ENCODE results near the gene C6. TPM values are rescaled to one million over a fixed set of nuclear protein-coding genes. Genes with fewer than 3 reads are reported as not detected.
"Not testable (repeated sequence)": the region's sequence is repeated elsewhere in the genome, so short reads cannot be mapped to it uniquely, and the experiment has no call there.

Gene C6
- not detected for total RNA-seq

GRCh38 chr5:41213340-41213739, at the start of gene C6:
TSS of gene C6 (minus strand) at chr5:41213532. CDS start at chr5:41203230, 10,302 bp downstream.
- Mint-ChIP-seq H3K9me3 (ENCODE audit: low read depth) (peaks cover 3% of the 10 kb centered on the region), H3K4me3 (no peak within 1 kb of the TSS), H3K27ac (no peak within 1 kb of the TSS), H3K27me3 (peaks cover 2% of the 10 kb centered on the region), H3K4me1 (no peaks in the 10 kb centered on the region), H3K36me3 (ENCODE audit: low read depth) (no peaks in the 10 kb centered on the region)
- ChIA-PET CTCF (no interaction called here), POLR2A (no interaction called here)
- ATAC-seq: no peak
- intact Hi-C loops (cut with DNase I, micrococcal nuclease): no loop called here
- DNase-seq: no peak

GRCh38 chr5:41256400-41256799, 43.1 kb upstream of the C6 start:
- intact Hi-C loops (cut with DNase I, micrococcal nuclease): no loop called here
- ChIA-PET POLR2A (no interaction called here), CTCF (no interaction called here)
- no peak overlapping the region for H3K27ac Mint-ChIP-seq
- DNase-seq (no peak), ATAC-seq (no peak)
- H3K27me3 Mint-ChIP-seq: no peaks in the 10 kb centered on the region
- H3K4me1 Mint-ChIP-seq: no peaks in the 10 kb centered on the region
- H3K4me3 Mint-ChIP-seq: no peak overlapping the region
- H3K36me3 Mint-ChIP-seq (ENCODE audit: low read depth): no peaks in the 10 kb centered on the region
- H3K9me3 Mint-ChIP-seq (ENCODE audit: low read depth): no peaks in the 10 kb centered on the region

- H3K4me3 Mint-ChIP-seq: no peak overlapping the region
- H3K9me3 Mint-ChIP-seq (ENCODE audit: low read depth): no peaks in the 10 kb centered on the region
- no peaks in the 10 kb centered on the region for H3K27me3 Mint-ChIP-seq
- DNase-seq: no peak
- ChIA-PET POLR2A (no interaction called here), CTCF (interaction anchor here (0.7 kb wide), 1 partner anchor 124 kb away, joined by 4 read pairs; no protein-coding TSS in a partner anchor)
- H3K27ac Mint-ChIP-seq: no peak overlapping the region
- H3K4me1 Mint-ChIP-seq: no peaks in the 10 kb centered on the region
- intact Hi-C loops (cut with DNase I, micrococcal nuclease): no loop called here
- no peaks in the 10 kb centered on the region for H3K36me3 Mint-ChIP-seq (ENCODE audit: low read depth)
- no peak for ATAC-seq
Observed at GRCh38 chr5:41253109-41253508, 39.8 kb upstream of the C6 start.

GRCh38 chr5:41252036-41252435, 38.7 kb upstream of the C6 start:
- ATAC-seq: no peak
- no peaks in the 10 kb centered on the region for H3K27me3 Mint-ChIP-seq
- no peaks in the 10 kb centered on the region for H3K36me3 Mint-ChIP-seq (ENCODE audit: low read depth)
- DNase-seq: no peak
- H3K4me1 Mint-ChIP-seq: no peaks in the 10 kb centered on the region
- ChIA-PET CTCF (no interaction called here), POLR2A (no interaction called here)
- H3K27ac Mint-ChIP-seq: no peak overlapping the region
- no peak overlapping the region for H3K4me3 Mint-ChIP-seq
- intact Hi-C loops (cut with DNase I, micrococcal nuclease): no loop called here
- H3K9me3 Mint-ChIP-seq (ENCODE audit: low read depth): no peaks in the 10 kb centered on the region

GRCh38 chr5:41250351-41250987, 37.1 kb upstream of the C6 start:
- Mint-ChIP-seq H3K27ac (no peak overlapping the region), H3K4me1 (no peaks in the 10 kb centered on the region), H3K27me3 (no peaks in the 10 kb centered on the region), H3K36me3 (ENCODE audit: low read depth) (no peaks in the 10 kb centered on the region), H3K4me3 (no peak overlapping the region), H3K9me3 (ENCODE audit: low read depth) (no peaks in the 10 kb centered on the region)
- POLR2A ChIA-PET: no interaction called here
- intact Hi-C loops (cut with DNase I, micrococcal nuclease): no loop called here
- ATAC-seq (no peak), DNase-seq (no peak)
- CTCF ChIA-PET: no interaction called here

GRCh38 chr5:41247135-41247534, 33.8 kb upstream of the C6 start:
- ChIA-PET POLR2A (no interaction called here), CTCF (interaction anchor here (0.5 kb wide), 1 partner anchor 109 kb away, joined by 3 read pairs; no protein-coding TSS in a partner anchor)
- ATAC-seq: no peak
- DNase-seq: no peak
- intact Hi-C loops (cut with DNase I, micrococcal nuclease): no loop called here
- Mint-ChIP-seq H3K4me1 (no peaks in the 10 kb centered on the region), H3K9me3 (ENCODE audit: low read depth) (no peaks in the 10 kb centered on the region), H3K36me3 (ENCODE audit: low read depth) (no peaks in the 10 kb centered on the region), H3K4me3 (no peak overlapping the region), H3K27ac (no peak overlapping the region), H3K27me3 (no peaks in the 10 kb centered on the region)

- ChIA-PET POLR2A (no interaction called here), CTCF (no interaction called here)
- Mint-ChIP-seq H3K9me3 (ENCODE audit: low read depth) (no peaks in the 10 kb centered on the region), H3K27me3 (no peaks in the 10 kb centered on the region), H3K4me3 (no peak overlapping the region), H3K36me3 (ENCODE audit: low read depth) (no peaks in the 10 kb centered on the region), H3K4me1 (no peaks in the 10 kb centered on the region), H3K27ac (no peak overlapping the region)
- DNase-seq: no peak
- intact Hi-C loops (cut with DNase I, micrococcal nuclease): no loop called here
- ATAC-seq: no peak
Observed at GRCh38 chr5:41246376-41246775, 33.0 kb upstream of the C6 start.

- H3K4me3 Mint-ChIP-seq: no peak overlapping the region
- no peak overlapping the region for H3K27ac Mint-ChIP-seq
- ATAC-seq: no peak
- intact Hi-C loops (cut with DNase I, micrococcal nuclease): no loop called here
- ChIA-PET POLR2A (no interaction called here), CTCF (no interaction called here)
- H3K4me1 Mint-ChIP-seq: no peaks in the 10 kb centered on the region
- H3K27me3 Mint-ChIP-seq: no peaks in the 10 kb centered on the region
- H3K9me3 Mint-ChIP-seq (ENCODE audit: low read depth): peaks cover 6% of the 10 kb centered on the region
- H3K36me3 Mint-ChIP-seq (ENCODE audit: low read depth): no peaks in the 10 kb centered on the region
- no peak for DNase-seq
Observed at GRCh38 chr5:41243558-41243957, 30.2 kb upstream of the C6 start.

GRCh38 chr5:41240985-41241384, 27.7 kb upstream of the C6 start:
- peaks cover 9% of the 10 kb centered on the region for H3K9me3 Mint-ChIP-seq (ENCODE audit: low read depth)
- intact Hi-C loops (cut with DNase I, micrococcal nuclease): no loop called here
- H3K27me3 Mint-ChIP-seq: no peaks in the 10 kb centered on the region
- H3K4me3 Mint-ChIP-seq: no peak overlapping the region
- no peaks in the 10 kb centered on the region for H3K4me1 Mint-ChIP-seq
- H3K36me3 Mint-ChIP-seq (ENCODE audit: low read depth): no peaks in the 10 kb centered on the region
- ATAC-seq (no peak), DNase-seq (no peak)
- no peak overlapping the region for H3K27ac Mint-ChIP-seq
- ChIA-PET POLR2A (no interaction called here), CTCF (no interaction called here)

- ATAC-seq (no peak), DNase-seq (no peak)
- Mint-ChIP-seq H3K4me1 (no peaks in the 10 kb centered on the region), H3K36me3 (ENCODE audit: low read depth) (no peaks in the 10 kb centered on the region), H3K27me3 (no peaks in the 10 kb centered on the region), H3K4me3 (no peak overlapping the region), H3K9me3 (ENCODE audit: low read depth) (peaks cover 9% of the 10 kb centered on the region), H3K27ac (no peak overlapping the region)
- POLR2A ChIA-PET: no interaction called here
- CTCF ChIA-PET: no interaction called here
- intact Hi-C loops (cut with DNase I, micrococcal nuclease): no loop called here
Observed at GRCh38 chr5:41240390-41240789, 27.1 kb upstream of the C6 start.

- POLR2A ChIA-PET: no interaction called here
- CTCF ChIA-PET: no interaction called here
- Mint-ChIP-seq H3K27me3 (no peaks in the 10 kb centered on the region), H3K4me3 (no peak overlapping the region), H3K36me3 (ENCODE audit: low read depth) (no peaks in the 10 kb centered on the region), H3K27ac (no peak overlapping the region), H3K9me3 (ENCODE audit: low read depth) (peaks cover 22% of the 10 kb centered on the region), H3K4me1 (no peaks in the 10 kb centered on the region)
- DNase-seq (no peak), ATAC-seq (no peak)
- intact Hi-C loops (cut with DNase I, micrococcal nuclease): no loop called here
Observed at GRCh38 chr5:41234475-41234874, 21.1 kb upstream of the C6 start.

- ATAC-seq (no peak), DNase-seq (no peak)
- Mint-ChIP-seq H3K27me3 (no peaks in the 10 kb centered on the region), H3K4me3 (no peak overlapping the region), H3K9me3 (ENCODE audit: low read depth) (peaks cover 23% of the 10 kb centered on the region), H3K27ac (no peak overlapping the region), H3K4me1 (no peaks in the 10 kb centered on the region), H3K36me3 (ENCODE audit: low read depth) (no peaks in the 10 kb centered on the region)
- ChIA-PET CTCF (no interaction called here), POLR2A (no interaction called here)
- intact Hi-C loops (cut with DNase I, micrococcal nuclease): no loop called here
Observed at GRCh38 chr5:41232797-41233196, 19.5 kb upstream of the C6 start.

GRCh38 chr5:41230276-41230675, 16.9 kb upstream of the C6 start:
- DNase-seq; H3K4me3 Mint-ChIP-seq; ATAC-seq; H3K27ac Mint-ChIP-seq; H3K4me1 Mint-ChIP-seq; intact Hi-C loops (cut with DNase I, micrococcal nuclease); POLR2A ChIA-PET; H3K27me3 Mint-ChIP-seq; CTCF ChIA-PET; H3K36me3 Mint-ChIP-seq (ENCODE audit: low read depth): not testable (repeated sequence)
- H3K9me3 Mint-ChIP-seq (ENCODE audit: low read depth): peaks cover 25% of the 10 kb centered on the region

Data from activated CD4-positive, alpha-beta T cell treated with anti-CD3 and anti-CD28 coated beads for 36 hours (primary cell).